Ramos (cell line): ENCODE measurements around the gene ZNF292.
"Not testable (repeated sequence)": the region's sequence is repeated elsewhere in the genome, so short reads cannot be mapped to it uniquely, and the experiment has no call there.

Experiments
- in situ Hi-C: fragments of 300-500 bp; cut with MboI; formaldehyde crosslinking; loops from one replicate; pipeline ENCODE4 v1.14.3; 2022; ENCODE audit warnings: low sequenced_read_pairs; ENCODE audit not compliant: unreplicated experiment

Gene ZNF292

DNA sequence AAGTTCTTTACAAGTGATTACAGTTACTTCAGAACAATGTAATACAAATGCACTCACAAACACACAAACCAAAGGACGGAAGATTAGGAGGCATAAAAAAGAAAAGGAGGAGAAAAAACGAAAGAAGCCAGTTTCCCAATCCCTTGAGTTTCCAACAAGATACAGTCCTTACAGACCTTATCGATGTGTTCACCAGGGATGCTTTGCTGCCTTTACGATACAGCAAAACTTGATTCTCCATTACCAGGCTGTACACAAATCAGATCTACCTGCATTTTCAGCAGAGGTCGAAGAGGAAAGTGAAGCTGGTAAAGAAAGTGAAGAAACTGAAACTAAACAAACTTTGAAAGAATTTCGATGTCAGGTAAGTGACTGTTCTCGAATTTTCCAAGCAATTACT, 104.4 kb downstream of the ZNF292 start:
- in situ Hi-C loops: no loop called here

GRCh38 chr6:87261534-87261933, 106.2 kb downstream of the ZNF292 start:
- in situ Hi-C loops: no loop called here

- in situ Hi-C loops: no loop called here
Measured at GRCh38 chr6:87264481-87264880, 109.1 kb downstream of the ZNF292 start.

- in situ Hi-C loops: no loop called here
Measured at GRCh38 chr6:87274660-87275274, 119.4 kb downstream of the ZNF292 start.

- in situ Hi-C loops: no loop called here
Measured at GRCh38 chr6:87276624-87277023, 121.3 kb downstream of the ZNF292 start.

DNA sequence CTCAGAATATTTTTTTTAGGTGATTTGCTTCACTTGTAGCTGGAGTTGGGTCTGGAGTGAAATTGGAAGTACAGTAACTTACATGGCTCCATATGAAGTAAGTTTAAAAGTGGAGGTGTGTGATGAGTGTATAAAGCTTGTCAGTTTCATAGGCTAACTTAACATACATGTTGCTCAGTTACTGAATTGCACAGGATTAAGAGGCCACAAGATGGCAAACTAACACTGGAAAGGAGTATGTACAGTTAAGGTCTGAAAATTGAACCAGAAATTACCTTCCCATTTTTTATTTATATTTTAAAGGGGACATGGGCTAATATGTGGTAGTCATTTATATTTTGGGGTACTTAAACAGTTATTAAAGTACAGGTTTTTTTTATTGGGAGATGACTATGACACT, 121.8 kb downstream of the ZNF292 start:
- in situ Hi-C loops: no loop called here

DNA sequence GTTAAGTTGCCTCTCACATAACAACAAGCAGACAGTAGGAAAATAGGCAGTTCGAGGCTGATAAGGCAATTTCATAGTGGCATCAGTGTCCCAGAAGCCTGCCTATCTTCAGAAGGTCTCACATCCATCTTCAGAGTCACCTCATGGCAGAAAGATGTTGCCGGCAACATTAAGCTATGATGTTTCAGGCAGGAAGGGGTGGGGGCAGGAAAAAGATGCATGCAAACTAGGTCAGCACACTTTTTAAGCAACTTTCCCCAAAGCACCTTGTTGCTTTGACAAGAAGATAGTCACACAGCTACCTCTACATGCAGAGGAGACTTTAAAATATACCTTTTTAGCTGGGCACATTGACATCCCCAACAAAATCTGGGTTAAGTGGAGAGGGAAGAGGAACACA, 123.8 kb downstream of the ZNF292 start:
- in situ Hi-C loops: no loop called here

- in situ Hi-C loops: no loop called here
Measured at GRCh38 chr6:87281426-87281825, 126.1 kb downstream of the ZNF292 start.

DNA sequence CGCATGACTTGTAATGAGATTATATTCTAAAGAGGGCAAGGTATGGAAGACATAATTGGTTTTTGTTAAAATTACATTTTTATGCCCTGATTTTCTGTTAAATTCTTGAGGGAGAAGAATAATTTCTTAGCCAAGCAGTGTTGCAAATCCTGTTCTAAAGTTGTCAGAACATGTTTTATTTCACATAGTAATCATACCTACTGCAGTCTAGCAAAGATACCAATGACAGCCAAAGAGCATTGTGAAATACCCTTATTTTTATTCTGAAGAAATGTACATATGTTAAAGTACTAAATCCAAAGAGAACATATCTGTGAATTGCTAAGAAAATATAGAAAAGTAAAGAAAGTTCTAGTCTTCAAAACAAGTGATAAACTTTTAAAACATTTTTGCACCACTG, 127.4 kb downstream of the ZNF292 start:
- in situ Hi-C loops: no loop called here

- in situ Hi-C loops: no loop called here
Measured at GRCh38 chr6:87283461-87283860, 128.1 kb downstream of the ZNF292 start.

DNA sequence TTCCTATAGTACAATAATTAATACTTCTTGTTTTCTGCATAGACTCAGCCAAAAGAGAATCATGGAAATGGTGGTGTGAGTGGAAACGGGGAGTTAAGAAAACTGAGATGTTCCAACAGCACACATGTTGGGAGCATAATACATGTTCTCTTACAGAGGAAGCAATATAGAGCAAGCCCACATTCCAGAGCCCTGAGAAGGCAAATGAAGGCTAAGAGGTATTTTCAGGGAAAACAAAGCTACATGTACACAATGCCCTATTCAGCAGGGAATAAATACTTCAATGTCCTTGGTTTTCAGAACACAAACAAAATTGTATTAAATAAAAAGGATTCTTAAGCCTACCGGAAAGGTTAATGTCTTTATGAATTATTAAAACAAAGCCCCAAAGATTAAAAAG, 131.9 kb downstream of the ZNF292 start:
- in situ Hi-C loops: no loop called here

GRCh38 chr6:87289571-87289970, 134.2 kb downstream of the ZNF292 start:
- in situ Hi-C loops: no loop called here

GRCh38 chr6:87291883-87292282, 136.5 kb downstream of the ZNF292 start:
- in situ Hi-C loops: no loop called here

DNA sequence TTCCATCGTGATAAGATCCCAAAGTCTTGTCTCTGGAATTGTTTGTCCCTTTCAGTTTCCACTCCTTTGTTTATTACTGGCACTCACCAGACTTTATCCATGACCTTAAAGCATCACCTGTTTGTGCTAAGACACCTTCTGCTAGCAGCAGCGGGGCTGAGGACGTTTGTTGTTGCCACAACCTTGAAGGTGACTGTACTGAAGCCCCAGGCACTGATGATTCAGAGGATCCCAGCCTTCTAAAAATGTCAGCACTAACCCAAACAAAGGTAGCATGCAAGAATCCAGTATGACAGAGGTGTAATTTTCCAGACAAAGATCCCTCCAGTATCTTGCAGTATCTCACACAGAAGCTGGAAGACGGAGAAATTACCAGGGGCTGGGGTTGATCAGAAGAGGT, 138.2 kb downstream of the ZNF292 start:
- in situ Hi-C loops: no loop called here

DNA sequence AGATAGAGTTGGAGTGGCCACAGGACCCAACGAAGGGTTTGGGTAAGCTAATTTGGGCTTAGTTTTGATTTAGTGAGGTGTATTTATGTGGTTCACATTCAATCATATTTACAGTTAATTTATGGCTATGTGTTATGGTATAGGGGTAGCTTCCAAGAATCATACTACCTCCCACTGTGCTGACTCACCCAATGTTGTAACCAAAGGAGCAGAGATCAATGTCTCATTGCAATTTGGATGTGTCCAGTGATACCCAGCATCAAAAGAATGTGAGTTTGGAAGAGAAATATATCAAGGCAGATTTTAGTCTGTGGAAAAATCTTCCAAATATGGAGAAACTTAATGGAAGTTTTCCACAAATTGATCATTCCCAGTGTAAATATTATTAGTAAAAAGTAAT, 141.8 kb downstream of the ZNF292 start:
- in situ Hi-C loops: no loop called here

DNA sequence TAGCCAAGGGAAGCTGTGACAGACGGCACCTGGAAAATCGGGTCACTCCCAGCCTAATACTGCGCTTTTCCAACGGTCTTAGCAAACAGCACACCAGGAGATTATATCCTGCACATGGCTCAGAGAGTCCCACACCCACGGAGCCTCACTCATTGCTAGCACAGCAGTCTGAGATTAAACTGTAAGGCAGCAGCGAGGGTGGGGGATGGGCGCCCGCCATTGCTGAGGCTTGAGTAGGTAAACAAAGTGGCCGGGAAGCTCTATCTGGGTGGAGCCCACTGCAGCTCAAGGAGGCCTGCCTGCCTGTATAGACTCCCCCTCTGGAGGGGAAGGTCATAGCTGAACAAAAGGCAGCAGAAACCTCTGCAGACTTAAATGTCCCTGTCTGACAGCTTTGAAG, 145.9 kb downstream of the ZNF292 start:
- in situ Hi-C loops: not testable (repeated sequence)

DNA sequence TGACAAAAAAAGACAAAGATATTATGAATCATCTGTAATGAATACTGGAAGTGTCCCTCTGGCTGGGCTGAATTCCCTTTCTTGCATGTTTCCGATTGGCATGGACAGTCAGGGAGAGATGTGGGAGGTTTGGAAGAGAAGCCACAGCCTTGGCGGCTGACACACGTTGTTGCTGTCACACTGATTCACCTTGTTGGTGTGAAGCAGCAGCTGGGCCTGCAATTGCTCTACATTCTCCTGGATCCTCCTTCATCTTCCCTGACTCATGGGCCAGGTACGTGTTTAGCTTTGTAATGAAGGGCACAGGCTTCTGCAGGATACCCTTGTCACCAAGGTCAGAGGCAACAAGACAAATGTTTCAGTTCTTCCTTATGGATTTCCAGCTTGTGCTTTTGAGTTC, 153.6 kb downstream of the ZNF292 start:
- in situ Hi-C loops: no loop called here

- in situ Hi-C loops: no loop called here
Measured at GRCh38 chr6:87312860-87313259, 157.5 kb downstream of the ZNF292 start.
